HG03565 (cell line): ENCODE data around the gene PTPN12.

Source experiments
- ATAC-seq: cut with Tn5 transposase; IDR thresholded peaks from one replicate; pipeline ENCODE4 v1.9.1; 2021; ENCODE audit warnings: mild to moderate bottlenecking, moderate library complexity; ENCODE audit not compliant: unreplicated experiment

The PTPN12 gene

GRCh38 chr7:77657427-77658224 is 120.5 kb downstream of the PTPN12 start:
- peak; percentile 57 for ATAC-seq

GRCh38 chr7:77658928-77659327 is 121.8 kb downstream of the PTPN12 start:
- no peak for ATAC-seq

- ATAC-seq: no peak
Observed at GRCh38 chr7:77661816-77662215, 124.7 kb downstream of the PTPN12 start.

DNA sequence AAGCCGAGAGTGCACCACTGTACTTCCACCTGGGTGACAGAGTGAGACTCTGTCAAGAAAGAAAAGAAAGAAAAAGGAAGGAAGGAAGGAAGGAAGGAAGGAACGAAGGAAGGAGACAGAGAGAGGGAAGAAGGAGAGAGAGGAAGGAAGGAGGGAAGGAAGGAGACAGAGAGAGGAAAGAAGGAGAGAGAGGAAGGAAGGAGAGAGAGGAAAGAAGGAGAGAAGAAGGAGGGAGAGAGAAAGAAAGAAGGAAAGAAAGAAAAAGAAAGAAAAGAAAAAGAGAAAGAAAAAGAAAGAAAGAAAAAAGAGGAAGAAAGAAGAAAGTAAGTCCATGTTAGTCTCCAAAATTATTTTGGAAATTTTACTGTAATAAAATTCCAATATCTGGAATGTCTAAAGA is 125.8 kb downstream of the PTPN12 start:
- ATAC-seq: no peak

GRCh38 chr7:77664715-77665114 is 127.6 kb downstream of the PTPN12 start:
- ATAC-seq: no peak

- ATAC-seq: no peak
Observed at GRCh38 chr7:77665161-77665560, 128.1 kb downstream of the PTPN12 start.

GRCh38 chr7:77667459-77668086 is 130.5 kb downstream of the PTPN12 start:
- no peak for ATAC-seq

GRCh38 chr7:77674878-77675277 is 137.8 kb downstream of the PTPN12 start:
- peak; percentile 69 for ATAC-seq

- no peak for ATAC-seq
Observed at GRCh38 chr7:77679608-77680007, 142.5 kb downstream of the PTPN12 start.

DNA sequence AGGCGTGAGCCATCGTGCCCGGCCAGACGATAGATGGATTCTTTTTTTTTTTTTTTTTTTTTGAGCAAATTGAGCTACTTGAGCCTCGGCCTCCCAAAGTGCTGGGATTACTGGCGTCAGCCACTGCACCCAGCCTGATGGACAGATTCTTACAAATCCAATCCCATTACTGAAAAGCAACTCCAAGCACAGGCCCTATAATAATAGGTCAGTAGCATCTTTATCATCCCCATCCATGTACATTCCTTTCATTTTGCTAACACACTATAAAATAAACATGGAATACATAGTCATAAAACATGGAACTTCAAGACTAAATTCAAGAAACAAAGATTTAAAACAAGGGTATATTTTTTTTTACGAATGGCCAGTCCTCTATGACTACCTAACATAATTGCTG is 143.2 kb downstream of the PTPN12 start:
- no peak for ATAC-seq

DNA sequence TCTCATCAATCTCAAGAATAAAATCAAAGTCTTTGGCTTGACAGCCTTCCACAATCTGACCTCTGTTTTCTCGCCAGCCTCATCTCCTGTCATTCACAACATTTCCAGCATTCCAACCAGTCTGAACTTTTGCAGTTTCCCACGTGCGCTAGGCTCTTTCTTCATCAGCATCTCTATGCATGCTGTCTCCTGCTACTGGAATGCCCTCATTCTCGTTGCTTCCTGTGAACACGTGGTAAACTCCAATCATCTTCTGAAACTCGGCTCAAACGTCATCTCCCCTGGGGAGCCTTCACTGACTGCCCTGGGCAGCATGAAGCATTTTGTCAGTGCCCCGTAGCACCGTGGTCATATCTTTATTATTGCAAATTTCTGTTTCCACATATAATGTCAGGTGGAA is 146.9 kb downstream of the PTPN12 start:
- no peak for ATAC-seq

GRCh38 chr7:77685233-77685632 is 148.1 kb downstream of the PTPN12 start:
- ATAC-seq: no peak

GRCh38 chr7:77687100-77687746 is 150.1 kb downstream of the PTPN12 start:
- ATAC-seq: no peak

GRCh38 chr7:77687747-77688144 is 150.7 kb downstream of the PTPN12 start:
- no peak for ATAC-seq
